HG02852 (cell line): ENCODE measurements around the gene TRIM22.
A peak's percentile ranks its signal among the peaks of the same experiment; 100 is the strongest.
"Not testable (repeated sequence)": the region's sequence is repeated elsewhere in the genome, so short reads cannot be mapped to it uniquely, and the experiment has no call there.

Source experiments
- ATAC-seq: cut with Tn5 transposase; IDR thresholded peaks from one replicate; pipeline ENCODE4 v1.9.1; 2021; ENCODE audit warnings: mild to moderate bottlenecking, moderate library complexity; ENCODE audit not compliant: unreplicated experiment

Gene TRIM22

GRCh38 chr11:5690736-5691135 lies 1.1 kb downstream of the TRIM22 start:
- ATAC-seq = no peak

- ATAC-seq = not testable (repeated sequence)
Observed at GRCh38 chr11:5691238-5691963, 1.8 kb downstream of the TRIM22 start.

- ATAC-seq = no peak
Observed at GRCh38 chr11:5691964-5692361, 2.4 kb downstream of the TRIM22 start.

GRCh38 chr11:5694642-5695041 lies 5.1 kb downstream of the TRIM22 start:
- no peak for ATAC-seq

GRCh38 chr11:5695580-5695979 lies 6.0 kb downstream of the TRIM22 start:
- ATAC-seq = no peak

GRCh38 chr11:5696210-5696609 lies 6.6 kb downstream of the TRIM22 start:
- no peak for ATAC-seq

- no peak for ATAC-seq
Observed at GRCh38 chr11:5698281-5698680, 8.7 kb downstream of the TRIM22 start.

- no peak for ATAC-seq
Observed at GRCh38 chr11:5700421-5701054, 10.9 kb downstream of the TRIM22 start.

GRCh38 chr11:5701055-5701577 lies 11.5 kb downstream of the TRIM22 start:
- ATAC-seq = no peak

GRCh38 chr11:5703741-5704536 lies 14.3 kb downstream of the TRIM22 start:
- peak; percentile 77 for ATAC-seq

GRCh38 chr11:5705688-5706087 lies 16.1 kb downstream of the TRIM22 start:
- ATAC-seq = no peak

- no peak for ATAC-seq
Observed at GRCh38 chr11:5712507-5712906, 22.9 kb downstream of the TRIM22 start.

GRCh38 chr11:5713695-5714094 lies 24.1 kb downstream of the TRIM22 start:
- no peak for ATAC-seq

GRCh38 chr11:5716518-5716917 lies 26.9 kb downstream of the TRIM22 start:
- not testable (repeated sequence) for ATAC-seq

GRCh38 chr11:5719703-5720495 lies 30.3 kb downstream of the TRIM22 start:
- no peak for ATAC-seq

GRCh38 chr11:5722622-5723021 lies 33.0 kb downstream of the TRIM22 start:
- no peak for ATAC-seq

GRCh38 chr11:5726351-5726750 lies 36.8 kb downstream of the TRIM22 start:
- ATAC-seq = no peak

GRCh38 chr11:5727691-5728090 lies 38.1 kb downstream of the TRIM22 start:
- no peak for ATAC-seq

- no peak for ATAC-seq
Observed at GRCh38 chr11:5736396-5736795, 46.8 kb downstream of the TRIM22 start, which contains the start of gene OR56B1. OR56B1 (plus strand) TSS chr11:5736448; CDS start chr11:5736517, 69 bp downstream.

GRCh38 chr11:5737091-5737490 lies 47.5 kb downstream of the TRIM22 start:
- no peak for ATAC-seq
